ENCODE data around the gene LRGUK. TPM values are rescaled to one million over a fixed set of nuclear protein-coding genes. Genes with fewer than 3 reads are reported as not detected.
"Not testable (repeated sequence)": the region's sequence is repeated elsewhere in the genome, so short reads cannot be mapped to it uniquely, and the experiment has no call there.

LRGUK gene
- total RNA-seq, 2 donors from 2014 or later: 0.50 to 0.71 TPM

DNA sequence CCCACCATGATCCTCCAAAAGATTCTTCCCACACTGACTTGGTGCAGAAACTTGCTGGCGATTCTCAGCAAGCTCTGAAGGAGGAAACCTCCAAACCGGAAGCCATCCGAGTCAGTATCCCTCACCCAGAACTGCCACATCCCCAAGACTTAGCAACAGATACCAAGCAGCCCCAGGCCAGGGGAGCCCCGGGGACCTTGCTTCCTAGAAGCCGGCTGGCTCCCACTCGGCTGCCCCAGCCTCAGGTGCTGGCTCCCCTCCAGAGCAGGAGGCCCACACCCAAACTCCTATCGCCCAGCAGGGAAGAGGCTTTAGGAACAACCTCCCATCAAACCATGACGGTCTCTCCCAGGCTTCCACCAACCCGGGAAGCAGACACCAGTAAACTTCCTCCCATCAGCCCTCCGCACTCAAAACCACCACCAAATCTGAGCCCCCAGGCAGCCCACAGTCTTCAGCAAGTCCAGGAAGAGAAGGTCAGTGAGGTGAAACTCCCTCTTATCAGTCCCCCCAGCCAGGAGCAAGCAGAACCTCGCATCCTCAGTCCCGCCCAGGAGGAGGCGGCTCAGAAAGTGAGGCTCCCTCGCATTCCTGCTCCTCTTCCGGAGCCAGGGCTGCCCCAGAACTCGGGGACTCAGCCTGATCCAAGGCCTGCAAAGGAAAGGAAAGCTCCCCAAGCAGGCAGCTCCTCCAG lies 82.3 kb downstream of the LRGUK start:
- no peak for ATAC-seq
- Mint-ChIP-seq H3K36me3 (no peaks in the 10 kb centered on the region), H3K27ac (no peak overlapping the region), H3K9me3 (no peaks in the 10 kb centered on the region), H3K27me3 (peaks cover 5 to 10% of the 10 kb centered on the region in 2 donors), H3K4me3 (no peak overlapping the region), H3K4me1 (ENCODE audit: low read depth in 2 of 2) (no peaks in the 10 kb centered on the region)
- DNase-seq (ENCODE audit: low spot score): no peak

DNA sequence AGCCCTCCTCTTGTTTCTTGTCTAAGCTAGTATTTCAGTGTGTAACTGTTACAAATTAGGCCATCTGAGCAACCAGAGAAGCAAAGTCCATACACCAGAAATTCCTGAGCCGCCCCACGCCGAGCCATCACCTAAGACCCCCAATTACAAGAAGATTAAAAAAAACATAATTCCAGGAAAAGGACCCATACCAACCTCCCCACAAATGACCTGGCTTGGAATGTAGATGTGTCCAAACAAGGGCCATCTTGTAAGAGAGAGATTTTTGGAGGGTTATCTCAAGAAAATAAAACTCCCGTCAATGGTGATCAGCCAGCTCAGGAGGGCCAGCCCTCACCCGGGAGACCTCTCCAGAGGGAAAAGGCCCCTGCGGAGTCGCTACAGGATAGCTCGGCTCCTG lies 83.1 kb downstream of the LRGUK start:
- no peak overlapping the region for H3K4me3 Mint-ChIP-seq
- H3K27ac Mint-ChIP-seq: no peak overlapping the region
- H3K36me3 Mint-ChIP-seq: no peaks in the 10 kb centered on the region
- H3K4me1 Mint-ChIP-seq (ENCODE audit: low read depth in 2 of 2): no peaks in the 10 kb centered on the region
- no peaks in the 10 kb centered on the region for H3K9me3 Mint-ChIP-seq
- H3K27me3 Mint-ChIP-seq: peaks cover 5 to 10% of the 10 kb centered on the region in 2 donors
- ATAC-seq (no peak), DNase-seq (ENCODE audit: low spot score) (no peak)

DNA sequence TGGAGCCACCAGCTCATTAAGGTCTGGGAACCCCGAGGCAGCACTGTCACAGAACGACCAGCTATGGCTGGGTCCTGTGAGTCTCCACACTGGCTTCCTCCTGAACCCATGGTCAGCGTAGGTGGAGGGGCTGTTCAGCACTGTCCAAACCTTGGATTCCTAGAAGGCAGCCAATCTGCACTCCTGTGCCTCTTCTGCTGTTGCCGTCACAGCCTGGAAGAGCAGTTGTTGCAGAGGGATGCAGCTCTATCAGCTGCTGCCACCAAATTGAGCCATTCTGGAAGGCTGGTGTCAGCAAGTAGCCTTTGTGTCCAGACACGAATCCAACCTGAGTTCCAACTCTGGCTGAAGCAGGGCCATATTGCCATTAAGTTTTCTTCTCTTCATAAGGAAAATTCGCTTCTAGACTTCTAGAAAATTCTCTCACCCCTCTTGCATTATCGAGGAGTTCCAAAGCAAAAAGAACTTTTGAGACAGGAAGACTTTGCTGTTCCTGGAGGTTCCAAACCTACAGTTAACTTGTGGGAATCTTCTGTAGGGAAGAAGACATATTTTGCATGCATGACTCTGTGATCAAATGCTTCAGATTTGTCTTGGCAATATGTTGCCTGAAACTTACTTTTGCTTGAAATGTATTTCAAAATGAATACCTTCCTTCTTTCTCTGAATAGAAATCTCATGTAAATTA lies 84.0 kb downstream of the LRGUK start:
- peaks cover 5 to 10% of the 10 kb centered on the region in 2 donors for H3K27me3 Mint-ChIP-seq
- H3K36me3 Mint-ChIP-seq: no peaks in the 10 kb centered on the region
- peak; percentile 37 to 48 for ATAC-seq

DNA sequence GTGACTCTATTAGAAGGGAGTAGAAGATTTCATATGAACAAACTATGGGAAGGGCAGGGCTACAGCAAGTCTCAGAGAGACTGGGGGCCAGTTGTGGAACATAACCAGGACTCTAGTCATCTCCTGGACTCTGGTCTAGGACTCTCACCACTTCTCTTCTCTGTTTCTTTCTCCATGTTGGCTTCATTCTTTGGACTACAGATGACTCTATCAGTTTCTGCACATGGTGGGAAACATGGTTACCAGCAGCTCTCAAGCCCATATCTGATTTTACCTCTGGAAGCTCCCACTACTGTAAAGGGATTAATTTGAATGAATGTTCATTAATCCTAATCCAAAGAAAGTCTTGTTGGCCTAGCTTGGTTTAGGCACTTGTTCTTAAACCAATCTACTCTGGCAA lies 84.7 kb downstream of the LRGUK start:
- Mint-ChIP-seq H3K27me3 (peaks cover 5 to 10% of the 10 kb centered on the region in 2 donors), H3K27ac (no peak overlapping the region), H3K36me3 (no peaks in the 10 kb centered on the region), H3K4me1 (ENCODE audit: low read depth in 2 of 2) (no peaks in the 10 kb centered on the region), H3K4me3 (no peak overlapping the region), H3K9me3 (no peaks in the 10 kb centered on the region)
- DNase-seq (ENCODE audit: low spot score): no peak
- ATAC-seq: no peak

More for the DNA sequence above, 84.0 kb downstream of the LRGUK start:
- Mint-ChIP-seq H3K4me1 (ENCODE audit: low read depth in 2 of 2) (no peaks in the 10 kb centered on the region), H3K4me3 (no peak overlapping the region), H3K27ac (no peak overlapping the region), H3K9me3 (no peaks in the 10 kb centered on the region)
- no peak for DNase-seq (ENCODE audit: low spot score)

DNA sequence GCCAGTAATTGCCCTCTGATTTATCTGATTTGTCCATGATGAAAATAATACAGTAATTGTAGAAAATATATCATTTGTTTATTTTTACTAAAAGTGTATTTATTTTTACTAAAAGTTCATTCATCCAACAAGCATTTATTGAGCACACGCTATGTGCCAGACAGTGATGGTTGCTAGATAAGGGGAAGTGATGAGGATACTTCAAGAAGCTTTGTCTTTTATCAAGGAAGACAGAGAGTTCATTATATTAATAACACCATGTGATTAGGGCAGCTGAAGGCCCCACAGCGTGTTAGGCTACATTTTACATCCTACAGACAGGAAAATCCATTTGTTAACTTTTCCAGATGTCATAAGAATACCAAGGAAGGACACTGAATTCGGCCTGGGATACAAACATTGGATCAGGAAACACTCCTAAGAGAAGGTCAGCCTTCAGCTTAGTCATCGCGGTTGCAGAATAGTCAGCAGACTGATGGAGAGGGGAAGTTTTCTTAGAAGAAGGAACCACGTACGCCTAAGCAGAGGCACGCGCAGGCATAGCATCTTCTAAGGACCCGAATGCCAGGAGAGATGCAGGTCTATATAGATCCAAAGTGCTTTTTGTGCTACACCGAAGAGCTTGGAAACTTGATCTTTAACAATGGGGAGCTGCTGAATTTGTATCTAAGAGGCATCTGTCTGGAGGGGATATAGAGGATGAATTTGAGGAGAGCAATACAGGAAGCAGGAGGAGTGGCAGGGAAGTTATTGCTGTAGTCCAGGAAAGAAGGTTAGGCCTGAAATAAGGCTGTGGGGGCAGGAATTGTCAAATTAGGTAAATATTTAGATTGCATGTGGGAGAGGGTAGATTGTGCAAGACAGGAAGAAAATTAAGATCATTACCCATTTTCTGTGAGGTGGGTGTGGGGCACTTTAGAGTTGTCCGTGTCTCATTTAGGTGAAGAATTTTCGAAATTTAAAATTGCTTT lies 85.7 kb downstream of the LRGUK start:
- DNase-seq (ENCODE audit: low spot score) (no peak), ATAC-seq (no peak)
- H3K9me3 Mint-ChIP-seq: no peaks in the 10 kb centered on the region
- no peak overlapping the region for H3K27ac Mint-ChIP-seq
- H3K4me3 Mint-ChIP-seq: no peak overlapping the region
- no peaks in the 10 kb centered on the region for H3K4me1 Mint-ChIP-seq (ENCODE audit: low read depth in 2 of 2)
- no peaks in the 10 kb centered on the region for H3K36me3 Mint-ChIP-seq
- H3K27me3 Mint-ChIP-seq: peaks cover 5 to 10% of the 10 kb centered on the region in 2 donors

DNA sequence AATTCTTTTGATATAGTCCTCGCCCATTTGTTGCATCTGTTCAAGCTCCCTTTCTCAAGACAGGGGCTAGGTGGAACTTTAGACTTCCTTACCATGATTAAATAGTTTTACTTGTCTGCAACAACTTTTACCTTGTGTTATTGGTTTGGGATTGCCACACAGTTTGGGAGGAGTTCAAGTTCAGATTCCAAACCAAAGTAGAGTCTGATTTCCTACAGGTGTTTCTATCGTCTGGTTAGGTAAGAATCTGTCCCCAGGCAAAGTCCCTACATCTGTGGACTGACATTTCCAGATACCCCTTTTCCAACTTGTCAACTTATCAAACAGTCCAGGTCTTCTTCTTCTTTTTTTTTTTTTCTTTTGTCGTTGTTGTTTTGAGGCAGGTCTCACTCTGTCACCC lies 93.1 kb downstream of the LRGUK start:
- H3K27me3 Mint-ChIP-seq: peaks cover 2 to 11% of the 10 kb centered on the region in 2 donors
- no peaks in the 10 kb centered on the region for H3K9me3 Mint-ChIP-seq
- no peak overlapping the region for H3K27ac Mint-ChIP-seq
- no peaks in the 10 kb centered on the region for H3K4me1 Mint-ChIP-seq (ENCODE audit: low read depth in 2 of 2)
- ATAC-seq (no peak), DNase-seq (ENCODE audit: low spot score) (no peak)
- H3K36me3 Mint-ChIP-seq: no peaks in the 10 kb centered on the region
- H3K4me3 Mint-ChIP-seq: no peak overlapping the region

DNA sequence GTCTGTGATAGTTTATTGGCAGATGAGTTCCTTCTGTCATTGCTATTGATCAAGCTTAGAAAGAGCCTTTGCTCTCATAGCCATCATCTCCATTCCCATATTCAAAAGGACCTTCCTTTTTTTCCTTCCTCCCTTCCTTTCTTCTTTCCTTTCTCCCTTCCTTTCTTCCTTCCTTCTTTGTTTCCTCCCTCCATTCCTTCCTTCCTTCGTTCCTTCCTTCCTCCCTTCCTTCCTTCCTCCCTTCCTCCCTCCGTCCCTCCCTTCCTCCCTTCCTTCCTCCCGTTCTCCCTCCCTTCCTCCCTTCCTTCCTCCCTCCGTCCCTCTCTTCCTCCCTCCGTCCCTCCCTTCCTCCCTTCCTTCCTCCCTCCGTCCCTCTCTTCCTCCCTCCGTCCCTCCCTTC lies 104.2 kb downstream of the LRGUK start:
- H3K4me3 Mint-ChIP-seq; H3K36me3 Mint-ChIP-seq; H3K4me1 Mint-ChIP-seq (ENCODE audit: low read depth in 2 of 2); ATAC-seq; DNase-seq (ENCODE audit: low spot score); H3K27ac Mint-ChIP-seq: not testable (repeated sequence)
- Mint-ChIP-seq H3K9me3 (peaks cover 11% of the 10 kb centered on the region), H3K27me3 (peaks cover 16 to 47% of the 10 kb centered on the region in 2 donors)

DNA sequence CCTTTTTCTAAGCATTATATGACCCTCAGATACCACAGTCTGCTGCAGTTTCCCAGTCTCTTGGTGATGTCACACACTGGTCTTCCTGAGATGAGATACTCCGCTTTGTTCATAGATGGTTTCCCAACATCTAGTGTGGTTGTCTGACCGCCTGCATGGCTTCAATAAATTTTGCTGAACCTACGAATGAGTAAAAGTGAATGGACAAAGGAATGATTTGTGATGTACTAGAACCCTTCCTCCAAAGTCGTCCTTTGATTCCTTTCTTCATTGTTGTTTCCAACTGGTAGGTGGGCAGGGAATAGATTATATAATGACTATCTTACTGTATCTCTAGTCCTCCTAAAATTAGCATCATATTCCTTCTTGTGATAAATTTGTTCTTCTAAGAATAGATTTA lies 107.1 kb downstream of the LRGUK start:
- Mint-ChIP-seq H3K4me3 (no peak overlapping the region), H3K36me3 (peaks cover 5% of the 10 kb centered on the region), H3K4me1 (ENCODE audit: low read depth in 2 of 2) (no peaks in the 10 kb centered on the region), H3K27me3 (peaks cover 17 to 55% of the 10 kb centered on the region in 2 donors), H3K27ac (no peak overlapping the region), H3K9me3 (peaks cover 9% of the 10 kb centered on the region)
- ATAC-seq (no peak), DNase-seq (ENCODE audit: low spot score) (no peak)

DNA sequence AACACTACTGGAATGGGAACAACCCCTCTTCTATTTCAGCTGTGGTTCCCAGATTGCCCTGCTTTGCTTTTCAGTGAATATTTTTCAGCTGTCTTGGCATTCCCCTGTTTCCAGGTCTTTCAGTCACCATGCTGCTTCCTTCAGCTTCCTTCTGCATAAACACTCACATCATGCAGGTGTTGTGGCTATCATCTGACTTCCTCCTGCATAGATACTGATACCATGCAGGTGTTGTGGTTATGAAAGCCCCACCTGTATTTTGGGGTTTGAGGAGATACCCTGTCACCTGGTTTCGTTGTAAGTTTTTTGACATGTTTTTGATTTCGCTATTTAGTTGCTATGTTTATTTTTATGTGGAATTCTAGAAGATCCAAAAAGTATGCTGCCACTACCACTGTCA lies 118.1 kb downstream of the LRGUK start:
- no peak overlapping the region for H3K4me3 Mint-ChIP-seq
- no peaks in the 10 kb centered on the region for H3K9me3 Mint-ChIP-seq
- no peak overlapping the region for H3K27ac Mint-ChIP-seq
- peaks cover 0 to 5% of the 10 kb centered on the region in 2 donors for H3K27me3 Mint-ChIP-seq
- ATAC-seq (no peak), DNase-seq (ENCODE audit: low spot score) (no peak)
- H3K4me1 Mint-ChIP-seq (ENCODE audit: low read depth in 2 of 2): no peaks in the 10 kb centered on the region
- H3K36me3 Mint-ChIP-seq: no peaks in the 10 kb centered on the region

DNA sequence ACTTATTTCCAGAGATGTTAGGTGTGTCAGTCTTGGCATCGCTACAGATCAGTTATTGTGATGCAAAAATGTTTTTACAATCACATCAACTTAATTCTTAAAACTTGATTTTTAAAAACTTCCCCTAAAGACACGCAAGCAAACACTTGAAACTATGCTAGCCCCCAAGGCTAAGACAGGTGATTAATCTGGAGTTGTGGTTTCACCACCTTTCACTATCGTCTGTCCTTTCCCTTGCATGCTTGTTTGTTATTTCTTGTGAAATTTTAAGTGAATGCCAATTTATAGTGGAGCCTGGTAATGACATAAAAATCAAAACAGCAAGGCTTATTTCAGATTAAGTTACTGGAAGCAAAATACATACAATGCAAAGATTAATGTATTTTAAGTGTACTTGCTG lies 119.2 kb downstream of the LRGUK start:
- Mint-ChIP-seq H3K36me3 (no peaks in the 10 kb centered on the region), H3K4me1 (ENCODE audit: low read depth in 2 of 2) (no peaks in the 10 kb centered on the region), H3K9me3 (no peaks in the 10 kb centered on the region), H3K27ac (no peak overlapping the region), H3K4me3 (no peak overlapping the region), H3K27me3 (peaks cover 0 to 5% of the 10 kb centered on the region in 2 donors)
- no peak for ATAC-seq
- no peak for DNase-seq (ENCODE audit: low spot score)

DNA sequence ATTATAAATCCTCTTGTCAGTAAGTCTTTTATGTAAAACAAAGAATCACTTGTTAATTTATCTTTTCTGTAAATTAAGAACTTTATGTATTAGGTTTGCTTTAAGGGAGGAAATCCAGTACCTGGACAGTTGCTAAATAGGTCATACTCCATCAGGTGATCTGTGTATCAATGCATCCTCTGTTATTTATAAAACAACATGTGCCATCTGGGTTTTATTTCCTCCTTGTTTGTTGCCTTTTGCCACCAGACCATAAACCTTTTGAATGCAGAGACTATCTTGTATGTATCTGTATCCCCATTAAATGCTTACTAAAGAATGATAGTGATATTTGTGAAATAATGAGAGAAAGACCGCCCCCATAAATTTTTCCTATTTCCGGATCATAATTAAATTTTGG lies 119.6 kb downstream of the LRGUK start:
- ATAC-seq: no peak
- H3K36me3 Mint-ChIP-seq: no peaks in the 10 kb centered on the region

DNA sequence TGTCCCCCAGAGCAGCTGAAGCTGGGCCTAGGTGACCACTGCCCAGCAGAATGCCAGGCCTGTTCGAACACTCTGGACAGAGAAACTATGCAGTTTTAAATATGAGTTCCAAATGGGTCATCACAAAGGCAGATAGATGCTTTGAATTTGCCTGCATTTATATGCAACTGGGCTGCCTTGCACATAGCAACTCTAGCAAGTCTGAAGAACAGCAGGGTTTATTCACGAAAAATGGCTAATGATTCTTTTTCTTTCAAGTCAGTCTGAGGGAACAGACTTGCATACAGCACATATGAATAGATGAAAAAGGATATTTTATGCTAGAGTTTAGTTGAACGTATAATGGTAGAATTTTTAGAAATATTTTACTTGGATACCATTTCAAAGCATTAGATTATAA lies 121.1 kb downstream of the LRGUK start:
- Mint-ChIP-seq H3K36me3 (no peaks in the 10 kb centered on the region), H3K4me3 (no peak overlapping the region), H3K9me3 (no peaks in the 10 kb centered on the region)

More for the DNA sequence above, 119.6 kb downstream of the LRGUK start:
- Mint-ChIP-seq H3K27ac (no peak overlapping the region), H3K4me1 (ENCODE audit: low read depth in 2 of 2) (no peaks in the 10 kb centered on the region), H3K4me3 (no peak overlapping the region), H3K27me3 (peaks cover 0 to 5% of the 10 kb centered on the region in 2 donors), H3K9me3 (no peaks in the 10 kb centered on the region)
- DNase-seq (ENCODE audit: low spot score): no peak

DNA sequence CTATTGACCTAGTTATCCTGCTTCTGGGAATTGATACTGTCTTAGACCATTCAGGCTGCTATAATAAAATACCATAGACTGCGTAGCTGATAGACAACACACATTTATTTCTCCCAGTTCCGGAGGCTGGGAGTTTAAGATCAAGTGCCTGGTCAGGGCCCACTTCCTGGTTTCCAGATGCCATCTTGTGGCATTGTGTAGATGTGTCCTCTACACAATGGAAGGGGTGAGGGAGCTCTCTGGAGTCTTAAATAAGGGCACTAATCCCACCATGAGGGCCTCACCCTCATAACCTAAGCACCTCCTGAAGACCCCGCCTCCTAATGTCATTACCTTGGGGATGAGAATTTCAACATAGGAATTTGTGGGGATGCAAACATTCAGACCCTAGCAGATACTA lies 127.2 kb downstream of the LRGUK start:
- H3K27ac Mint-ChIP-seq: no peak overlapping the region
- no peaks in the 10 kb centered on the region for H3K36me3 Mint-ChIP-seq
- DNase-seq (ENCODE audit: low spot score): no peak
- H3K27me3 Mint-ChIP-seq: peaks cover 0 to 8% of the 10 kb centered on the region in 2 donors
- H3K9me3 Mint-ChIP-seq: no peaks in the 10 kb centered on the region
- no peak overlapping the region for H3K4me3 Mint-ChIP-seq
- H3K4me1 Mint-ChIP-seq (ENCODE audit: low read depth in 2 of 2): no peaks in the 10 kb centered on the region
- no peak for ATAC-seq

More for the DNA sequence above, 121.1 kb downstream of the LRGUK start:
- H3K27ac Mint-ChIP-seq: no peak overlapping the region
- H3K27me3 Mint-ChIP-seq: peaks cover 0 to 5% of the 10 kb centered on the region in 2 donors
- ATAC-seq (no peak), DNase-seq (ENCODE audit: low spot score) (no peak)
- H3K4me1 Mint-ChIP-seq (ENCODE audit: low read depth in 2 of 2): no peaks in the 10 kb centered on the region
